Measurements from ENCODE around the gene SLC8A1.

GRCh38 chr2:40244251-40244650 lies 207.6 kb downstream of the SLC8A1 start:
- TF ChIP-seq POLR2A (IDR thresholded peaks at IDR 0.05), result no peak
- TF ChIP-seq, protein P1, sequence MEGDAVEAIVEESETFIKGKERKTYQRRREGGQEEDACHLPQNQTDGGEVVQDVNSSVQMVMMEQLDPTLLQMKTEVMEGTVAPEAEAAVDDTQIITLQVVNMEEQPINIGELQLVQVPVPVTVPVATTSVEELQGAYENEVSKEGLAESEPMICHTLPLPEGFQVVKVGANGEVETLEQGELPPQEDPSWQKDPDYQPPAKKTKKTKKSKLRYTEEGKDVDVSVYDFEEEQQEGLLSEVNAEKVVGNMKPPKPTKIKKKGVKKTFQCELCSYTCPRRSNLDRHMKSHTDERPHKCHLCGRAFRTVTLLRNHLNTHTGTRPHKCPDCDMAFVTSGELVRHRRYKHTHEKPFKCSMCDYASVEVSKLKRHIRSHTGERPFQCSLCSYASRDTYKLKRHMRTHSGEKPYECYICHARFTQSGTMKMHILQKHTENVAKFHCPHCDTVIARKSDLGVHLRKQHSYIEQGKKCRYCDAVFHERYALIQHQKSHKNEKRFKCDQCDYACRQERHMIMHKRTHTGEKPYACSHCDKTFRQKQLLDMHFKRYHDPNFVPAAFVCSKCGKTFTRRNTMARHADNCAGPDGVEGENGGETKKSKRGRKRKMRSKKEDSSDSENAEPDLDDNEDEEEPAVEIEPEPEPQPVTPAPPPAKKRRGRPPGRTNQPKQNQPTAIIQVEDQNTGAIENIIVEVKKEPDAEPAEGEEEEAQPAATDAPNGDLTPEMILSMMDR (IDR thresholded peaks at IDR 0.05), result no peak

Data from adrenal gland (tissue), 5 donors.